IMR-90 (cell line): Measurements from ENCODE around the gene CRY2. TPM values are rescaled to one million over a fixed set of nuclear protein-coding genes. Genes with fewer than 3 reads are reported as not detected.

Experiments used
- ATAC-seq: fragments of 200-7000 bp; cut with Tn5 transposase; 2 replicates; pipeline ENCODE4 v1.9.1; 2020; ENCODE audit warnings: low read depth, mild to moderate bottlenecking, moderate library complexity
- BruUV-seq: library from RNA; stranded (reverse); fragments of 400-500 nt; replicated peaks from 2 replicates; lab custom pipeline; 2021; lab: Mats Ljungman, UMichigan
- CTCF ChIA-PET: fragments of 300-600 bp; formaldehyde crosslinking; extraction: SDS; loops from one replicate; lab custom pipeline; 2021; ENCODE audit warnings: antibody characterized with exemption; lab: Yijun Ruan, JAX
- POLR2A ChIA-PET: fragments of 300-600 bp; sonication (Branson Sonifier 250); formaldehyde crosslinking; loops from one replicate; lab custom pipeline; 2022; ENCODE audit warnings: antibody characterized with exemption; ENCODE audit not compliant: unreplicated experiment; lab: Charles Lee
- DNase-seq: peaks from one replicate; pipeline ENCODE4 v3.0.0; 2013
- H2AFZ ChIP-seq: replicated peaks from 2 replicates; pipeline ENCODE3; 2013; ENCODE audit warnings: low read length, mild to moderate bottlenecking; ENCODE audit not compliant: poor library complexity
- H2AK5ac ChIP-seq: 2 replicates; pipeline ENCODE4 v1.6.1; 2013; ENCODE audit warnings: low read depth, low read length, inconsistent platforms
- H2AK9ac ChIP-seq: replicated peaks from 2 replicates; pipeline ENCODE3; 2013; ENCODE audit warnings: mild to moderate bottlenecking, low read depth, low read length, moderate library complexity; ENCODE audit not compliant: poor library complexity
- H2BK120ac ChIP-seq: 2 replicates; pipeline ENCODE4 v1.6.1; 2013; ENCODE audit warnings: low read depth, low read length, inconsistent platforms
- H2BK15ac ChIP-seq: 3 replicates; pipeline ENCODE4 v1.6.1; 2013; ENCODE audit warnings: low read depth, low read length, inconsistent platforms
- H2BK20ac ChIP-seq: 2 replicates; pipeline ENCODE4 v1.6.1; 2013; ENCODE audit warnings: low read depth, mild to moderate bottlenecking, inconsistent platforms, low read length, moderate library complexity
- H2BK5ac ChIP-seq: 2 replicates; pipeline ENCODE4 v1.6.1; 2013; ENCODE audit warnings: mild to moderate bottlenecking, low read depth, low read length, inconsistent platforms; ENCODE audit not compliant: poor library complexity, severe bottlenecking
- H3K14ac ChIP-seq: replicated peaks from 2 replicates; pipeline ENCODE4 v1.6.1; 2013; ENCODE audit warnings: low read depth, low read length, inconsistent platforms
- H3K18ac ChIP-seq: 2 replicates; pipeline ENCODE4 v1.6.1; 2013; ENCODE audit warnings: low read depth, low read length, control low read depth
- H3K23ac ChIP-seq: 2 replicates; pipeline ENCODE4 v1.6.1; 2013; ENCODE audit warnings: low read depth, low read length, inconsistent platforms
- H3K27ac ChIP-seq: 2 replicates; pipeline ENCODE4 v1.5.1; 2013; ENCODE audit warnings: mild to moderate bottlenecking, control low read depth, low read length; ENCODE audit not compliant: insufficient read depth
- H3K27me3 ChIP-seq: 2 replicates; pipeline ENCODE4 v1.6.1; 2013; ENCODE audit warnings: low read length; ENCODE audit not compliant: control insufficient read depth, insufficient read depth
- H3K36me3 ChIP-seq: 2 replicates; pipeline ENCODE4 v1.6.1; 2013; ENCODE audit warnings: low read length, mixed read lengths; ENCODE audit not compliant: control insufficient read depth, insufficient read depth
- H3K4ac ChIP-seq: 2 replicates; pipeline ENCODE4 v1.6.1; 2013; ENCODE audit warnings: low read depth, low read length, inconsistent platforms
- H3K4me1 ChIP-seq: 2 replicates; pipeline ENCODE4 v1.6.1; 2013; ENCODE audit warnings: low read length, mixed read lengths; ENCODE audit not compliant: control insufficient read depth, insufficient read depth
- H3K4me2 ChIP-seq: 2 replicates; pipeline ENCODE4 v1.6.1; 2013; ENCODE audit warnings: low read depth, mild to moderate bottlenecking, control low read depth, low read length, moderate library complexity
- H3K4me3 ChIP-seq: 2 replicates; pipeline ENCODE4 v1.5.1; 2013; ENCODE audit warnings: low read depth, mild to moderate bottlenecking, control low read depth, low read length, moderate library complexity; ENCODE audit not compliant: insufficient read depth
- H3K56ac ChIP-seq: 2 replicates; pipeline ENCODE4 v1.6.1; 2013; ENCODE audit warnings: low read length, inconsistent platforms; ENCODE audit not compliant: insufficient read depth; ENCODE audit errors: extremely low read depth
- H3K79me1 ChIP-seq, 2 experiments: 2 replicates each; pipeline ENCODE4 v1.6.1; 2013; ENCODE audit warnings: low read length in 2 of 2, inconsistent platforms in 1 of 2, low read depth in 1 of 2
- H3K9ac ChIP-seq: 2 replicates; pipeline ENCODE4 v1.6.1; 2013; ENCODE audit warnings: low read depth, low read length, control low read depth
- H3K9me1 ChIP-seq: 2 replicates; pipeline ENCODE4 v1.6.1; 2013; ENCODE audit warnings: low read length, inconsistent platforms; ENCODE audit not compliant: insufficient read depth
- H3K9me3 ChIP-seq: 2 replicates; pipeline ENCODE4 v1.6.1; 2013; ENCODE audit warnings: low read length; ENCODE audit not compliant: control insufficient read depth, insufficient read depth
- H4K20me1 ChIP-seq: 2 replicates; pipeline ENCODE4 v1.6.1; 2013; ENCODE audit warnings: low read length, inconsistent platforms; ENCODE audit not compliant: insufficient read depth
- H4K5ac ChIP-seq: 2 replicates; pipeline ENCODE4 v1.6.1; 2013; ENCODE audit warnings: mild to moderate bottlenecking, low read depth, low read length, control low read depth
- H4K8ac ChIP-seq, 2 experiments: 2 replicates each; pipeline ENCODE4 v1.6.1; 2013; ENCODE audit warnings: low read depth in 2 of 2, low read length in 2 of 2, control low read depth in 1 of 2, inconsistent platforms in 1 of 2
- H4K91ac ChIP-seq: 2 replicates; pipeline ENCODE4 v1.6.1; 2013; ENCODE audit warnings: low read depth, low read length, inconsistent platforms; ENCODE audit not compliant: insufficient read depth
- BHLHE40 ChIP-seq: fragments of 150-350 bp; IDR thresholded peaks from 2 replicates; pipeline ENCODE4 v1.6.1; 2016; ENCODE audit warnings: mild to moderate bottlenecking, low read depth, low read length
- CEBPB ChIP-seq: IDR thresholded peaks from 2 replicates; pipeline ENCODE4 v1.6.1; 2012; ENCODE audit warnings: low read depth, low read length, improper control_type of control experiment
- CHD1 ChIP-seq: IDR thresholded peaks from 2 replicates; pipeline ENCODE4 v1.6.1; 2012; ENCODE audit warnings: low read depth, low read length, improper control_type of control experiment
- CTCF ChIP-seq: conservative IDR thresholded peaks from 2 replicates; pipeline ENCODE4 v1.5.1; 2012; ENCODE audit warnings: mild to moderate bottlenecking, low read depth, low read length, improper control_type of control experiment
- ELK1 ChIP-seq: fragments of 150-350 bp; IDR thresholded peaks from 2 replicates; pipeline ENCODE4 v1.6.1; 2016; ENCODE audit warnings: low read depth, mild to moderate bottlenecking, low read length, moderate library complexity, borderline replicate concordance
- FOS ChIP-seq: fragments of 150-350 bp; IDR thresholded peaks from 2 replicates; pipeline ENCODE4 v1.6.1; 2016; ENCODE audit warnings: low read depth, low read length
- MAFK ChIP-seq: IDR thresholded peaks from 2 replicates; pipeline ENCODE4 v1.6.1; 2012; ENCODE audit warnings: low read depth, low read length, improper control_type of control experiment
- MAZ ChIP-seq: IDR thresholded peaks from 2 replicates; pipeline ENCODE4 v1.6.1; 2012; ENCODE audit warnings: low read depth, mild to moderate bottlenecking, low read length, improper control_type of control experiment, moderate library complexity, borderline replicate concordance
- MXI1 ChIP-seq: IDR thresholded peaks from 2 replicates; pipeline ENCODE4 v1.6.1; 2012; ENCODE audit warnings: low read depth, mild to moderate bottlenecking, low read length, moderate library complexity, borderline replicate concordance
- NFE2L2 ChIP-seq: fragments of 150-350 bp; IDR thresholded peaks from 2 replicates; pipeline ENCODE4 v1.6.1; 2016; ENCODE audit warnings: low read depth, mild to moderate bottlenecking, low read length
- POLR2A ChIP-seq: IDR thresholded peaks from 2 replicates; pipeline ENCODE4 v1.6.1; 2012; ENCODE audit warnings: mild to moderate bottlenecking, low read depth, low read length
- RAD21 ChIP-seq: IDR thresholded peaks from 2 replicates; pipeline ENCODE4 v1.6.1; 2012; ENCODE audit warnings: low read length, improper control_type of control experiment
- RCOR1 ChIP-seq: IDR thresholded peaks from 2 replicates; pipeline ENCODE4 v1.6.1; 2012; ENCODE audit warnings: mild to moderate bottlenecking, low read length, improper control_type of control experiment; ENCODE audit not compliant: insufficient replicate concordance
- RFX5 ChIP-seq: IDR thresholded peaks from 2 replicates; pipeline ENCODE4 v1.8.0; 2012; ENCODE audit warnings: low read depth, mild to moderate bottlenecking, low read length, moderate library complexity
- SMC3 ChIP-seq: fragments of 150-350 bp; IDR thresholded peaks from 2 replicates; pipeline ENCODE4 v1.6.1; 2016; ENCODE audit warnings: low read depth, mild to moderate bottlenecking, antibody characterized with exemption, low read length, moderate library complexity
- USF2 ChIP-seq: fragments of 150-350 bp; IDR thresholded peaks from 2 replicates; pipeline ENCODE4 v1.6.1; 2017; ENCODE audit warnings: mild to moderate bottlenecking, antibody characterized with exemption, low read length, low read depth
- WGBS, 2 experiments: methylation state at CpG; one replicate each; pipeline versions ENCODE4 v1.1.5 to v1.1.7; 2013; ENCODE audit warnings: missing lambda C conversion rate in 2 of 2; ENCODE audit not compliant: insufficient read length in 1 of 2; ENCODE audit errors: extremely low coverage in 2 of 2; 5-methylcytosine and 5-hydroxymethylcytosine counted together
- dilution Hi-C: fragments of 300-500 bp; cut with HindIII; formaldehyde crosslinking; loops from one replicate; pipeline ENCODE4 v1.14.3; 2018; ENCODE audit warnings: low sequenced_read_pairs; ENCODE audit not compliant: unreplicated experiment
- in situ Hi-C: fragments of 300-500 bp; cut with MboI; formaldehyde crosslinking; loops from 3 replicates; pipeline ENCODE4 v1.14.3; 2019; ENCODE audit warnings: low sequenced_read_pairs, inconsistent platforms, mixed read lengths
- intact Hi-C: fragments of 100-400 bp; cut with micrococcal nuclease; formaldehyde crosslinking; loops from 2 replicates; pipeline ENCODE4 v1.10.0; 2022
- polyA plus RNA-seq, 3 experiments: library from polyadenylated mRNA; depleted of rRNA; stranded (reverse); fragments of >200 nt; gene quantifications; 2 replicates each; pipeline ENCODE4 v1.2.3, GENCODE V29; 2012; ENCODE audit warnings: low replicate concordance in 1 of 3
- total RNA-seq: library from RNA; depleted of rRNA; stranded (reverse); fragments of >200 nt; gene quantifications from 2 replicates; pipeline ENCODE4 v1.2.3, GENCODE V29; 2012

The CRY2 gene
- total and polyA plus RNA-seq, 2 of the 4 experiments (the other 2 are of a cell fraction): 12.2 to 13.1 TPM

- POLR2A ChIA-PET: no interaction called here
- Histone ChIP-seq H3K18ac (no peak overlapping the region), H3K36me3 (peaks cover 19% of the 10 kb centered on the region), H3K79me1 (peaks cover 0 to 4% of the 10 kb centered on the region in 2 experiments; a peak in 1 of 4 replicates), H3K4me2 (no peak overlapping the region), H3K4me3 (no peak overlapping the region), H3K4ac (no peak overlapping the region), H3K23ac (no peak overlapping the region), H3K27ac (no peak overlapping the region), H4K91ac (no peak overlapping the region), H3K9ac (no peak overlapping the region), H4K20me1 (peaks cover 15% of the 10 kb centered on the region), H3K9me1 (no peaks in the 10 kb centered on the region), H4K8ac (no peak overlapping the region), H3K9me3 (no peaks in the 10 kb centered on the region), H2BK20ac (no peak overlapping the region), H3K27me3 (no peaks in the 10 kb centered on the region), H2BK15ac (no peak overlapping the region), H2BK120ac (no peak overlapping the region), H2AK5ac (no peak overlapping the region), H4K5ac (no peak overlapping the region), H2AK9ac (no peak overlapping the region), H3K14ac (no peak overlapping the region), H3K56ac (no peak overlapping the region), H2AFZ (no peak overlapping the region), H3K4me1 (peaks cover 7% of the 10 kb centered on the region; the same call in 1 of the 2 replicates), H2BK5ac (no peak overlapping the region)
- dilution Hi-C loops (no loop called here), intact Hi-C loops (no loop called here), in situ Hi-C loops (no loop called here)
- DNase-seq (no peak), ATAC-seq (no peak)
- no TSS peak for BruUV-seq
- TF ChIP-seq CHD1 (no peak), MXI1 (no peak), RAD21 (no peak), MAFK (no peak), ELK1 (no peak), CTCF (no peak), BHLHE40 (no peak), RFX5 (no peak), NFE2L2 (no peak), USF2 (no peak), RCOR1 (no peak), MAZ (no peak), CEBPB (no peak), SMC3 (no peak), FOS (no peak), POLR2A (no peak)
- WGBS, 2 experiments: 80% methylated on average over 12 of the region's 15 CpGs; no CpG with 5 or more reads in 1 of the 2 experiments
- CTCF ChIA-PET: no interaction called here
These were observed 57.1 kb downstream of the CRY2 start for GRCh38 chr11:45904309-45904915.
